WTC11 (cell line): ENCODE results near the gene SPEM2. TPM values are rescaled to one million over a fixed set of nuclear protein-coding genes. Genes with fewer than 3 reads are reported as not detected.

Source experiments
- ATAC-seq: fragments of 200-7000 bp; cut with Tn5 transposase; 2 replicates; pipeline ENCODE4 v1.10.0; 2021; ENCODE audit warnings: mild to moderate bottlenecking, moderate library complexity
- CTCF ChIA-PET: fragments of 300-600 bp; sonication (Branson Sonifier 250); formaldehyde crosslinking; loops from one replicate; lab custom pipeline; 2021; ENCODE audit warnings: antibody characterized with exemption; lab: Charles Lee
- POLR2A ChIA-PET: fragments of 350-600 bp; sonication (Branson Sonifier 250); formaldehyde crosslinking; loops from one replicate; lab custom pipeline; 2021; ENCODE audit warnings: antibody characterized with exemption; lab: Charles Lee
- DNase-seq: peaks from one replicate; pipeline ENCODE4 v3.0.0; 2021; ENCODE audit warnings: low spot score
- H3K27ac Mint-ChIP-seq: 2 replicates; pipeline ENCODE4 v1.8.0; 2021; ENCODE audit warnings: mixed read lengths
- H3K27me3 Mint-ChIP-seq: 2 replicates; pipeline ENCODE4 v1.8.0; 2021; ENCODE audit warnings: low read depth, mild to moderate bottlenecking, moderate library complexity, mixed read lengths
- H3K36me3 Mint-ChIP-seq: 2 replicates; pipeline ENCODE4 v1.8.0; 2021; ENCODE audit warnings: mixed read lengths
- H3K4me1 Mint-ChIP-seq: 2 replicates; pipeline ENCODE4 v1.8.0; 2022; ENCODE audit warnings: mixed read lengths
- H3K4me3 Mint-ChIP-seq: 2 replicates; pipeline ENCODE4 v1.8.0; 2021; ENCODE audit warnings: mild to moderate bottlenecking, moderate library complexity, mixed read lengths
- H3K9me3 Mint-ChIP-seq: 2 replicates; pipeline ENCODE4 v1.8.0; 2021; ENCODE audit warnings: mixed read lengths
- AR ChIP-seq: fragments of 250-450 bp; sonication (Bioruptor Pico); IDR thresholded peaks from 2 replicates; pipeline ENCODE4 v1.9.0; 2021; ENCODE audit warnings: mild to moderate bottlenecking
- ARID4B ChIP-seq: sonication (generic); formaldehyde crosslinking; IDR thresholded peaks from 2 replicates; pipeline ENCODE4 v1.8.0; 2023; ENCODE audit warnings: missing genetic modification reagents, mild to moderate bottlenecking, borderline replicate concordance
- ATF2 ChIP-seq: sonication (generic); formaldehyde crosslinking; IDR thresholded peaks from 2 replicates; pipeline ENCODE4 v1.8.1; 2022; ENCODE audit warnings: low read depth, missing genetic modification reagents, borderline replicate concordance
- CBFB ChIP-seq: sonication (generic); formaldehyde crosslinking; IDR thresholded peaks from 2 replicates; pipeline ENCODE4 v1.8.1; 2022; ENCODE audit warnings: mild to moderate bottlenecking, low read depth, missing genetic modification reagents
- E2F5 ChIP-seq: sonication (generic); formaldehyde crosslinking; IDR thresholded peaks from 2 replicates; pipeline ENCODE4 v1.8.1; 2022; ENCODE audit warnings: mild to moderate bottlenecking, moderate library complexity, missing genetic modification reagents
- ELF4 ChIP-seq: sonication (generic); formaldehyde crosslinking; IDR thresholded peaks from 2 replicates; pipeline ENCODE4 v1.8.1; 2022; ENCODE audit warnings: low read depth, mild to moderate bottlenecking, moderate library complexity, missing genetic modification reagents
- ERG ChIP-seq: fragments of 250-450 bp; sonication (Bioruptor Pico); IDR thresholded peaks from 2 replicates; pipeline ENCODE4 v1.8.0; 2021; ENCODE audit warnings: mild to moderate bottlenecking
- ETV6 ChIP-seq: sonication (generic); formaldehyde crosslinking; IDR thresholded peaks from 2 replicates; pipeline ENCODE4 v1.8.1; 2022; ENCODE audit warnings: mild to moderate bottlenecking, missing genetic modification reagents
- HMGXB4 ChIP-seq: sonication (generic); formaldehyde crosslinking; IDR thresholded peaks from 2 replicates; pipeline ENCODE4 v1.8.1; 2023; ENCODE audit warnings: mild to moderate bottlenecking, moderate library complexity, missing genetic modification reagents
- IRF1 ChIP-seq: sonication (generic); formaldehyde crosslinking; IDR thresholded peaks from 2 replicates; pipeline ENCODE4 v1.8.0; 2023; ENCODE audit warnings: missing genetic modification reagents
- NR3C1 ChIP-seq: sonication (generic); formaldehyde crosslinking; conservative IDR thresholded peaks from 2 replicates; pipeline ENCODE4 v1.8.1; 2023; ENCODE audit warnings: low read depth, mild to moderate bottlenecking, missing genetic modification reagents
- SP1 ChIP-seq: sonication (generic); formaldehyde crosslinking; conservative IDR thresholded peaks from 2 replicates; pipeline ENCODE4 v1.8.1; 2022; ENCODE audit warnings: missing genetic modification reagents
- TP53 ChIP-seq: sonication (generic); formaldehyde crosslinking; IDR thresholded peaks from 2 replicates; pipeline ENCODE4 v1.8.1; 2023; ENCODE audit warnings: mild to moderate bottlenecking, missing genetic modification reagents
- ZMAT4 ChIP-seq: fragments of 250-450 bp; sonication (Bioruptor Pico); IDR thresholded peaks from 2 replicates; pipeline ENCODE4 v1.9.0; 2021; ENCODE audit warnings: mild to moderate bottlenecking
- ZNF138 ChIP-seq: sonication (generic); formaldehyde crosslinking; conservative IDR thresholded peaks from 2 replicates; pipeline ENCODE4 v1.8.1; 2022; ENCODE audit warnings: mild to moderate bottlenecking, moderate library complexity, missing genetic modification reagents
- ZNF232 ChIP-seq: sonication (generic); formaldehyde crosslinking; IDR thresholded peaks from 2 replicates; pipeline ENCODE4 v1.8.0; 2022; ENCODE audit warnings: mild to moderate bottlenecking, missing genetic modification reagents
- ZNF317 ChIP-seq: sonication (generic); formaldehyde crosslinking; IDR thresholded peaks from 2 replicates; pipeline ENCODE4 v1.8.1; 2023; ENCODE audit warnings: low read depth, mild to moderate bottlenecking, moderate library complexity, missing genetic modification reagents, borderline replicate concordance
- ZNF512 ChIP-seq: sonication (generic); formaldehyde crosslinking; IDR thresholded peaks from 2 replicates; pipeline ENCODE4 v1.8.1; 2022; ENCODE audit warnings: missing genetic modification reagents, borderline replicate concordance
- total RNA-seq: library from RNA; stranded (reverse); gene quantifications from 3 replicates; pipeline ENCODE4 v1.2.3, GENCODE V29; 2021

Gene SPEM2
- total RNA-seq, 1 experiment from 2014 or later: 0.13 TPM

- Mint-ChIP-seq H3K4me3 (peak overlapping the region; percentile 90), H3K36me3 (no peaks in the 10 kb centered on the region), H3K9me3 (no peaks in the 10 kb centered on the region), H3K27ac (peak overlapping the region; percentile 98), H3K4me1 (peaks cover 24% of the 10 kb centered on the region), H3K27me3 (peaks cover 17% of the 10 kb centered on the region)
- ChIA-PET POLR2A (interaction anchor here (0.7 to 4.2 kb wide), 17 partner anchors 8 to 251 kb away, joined by 3 to 38 read pairs (median 4); partner anchors contain the start of genes CHRNB1, NEURL4, POLR2A and TMEM256), CTCF (interaction anchor here (0.8 to 4.7 kb wide), 39 partner anchors 8 to 267 kb away, joined by 3 to 69 read pairs (median 6); partner anchors contain the start of genes ACAP1, CHRNB1, KCTD11 and NEURL4)
- peak; percentile 50 for ATAC-seq
- peak; percentile 89 for DNase-seq
- TF ChIP-seq CBFB (CRISPR knock-in tag) (peak; percentile 86), ARID4B (CRISPR knock-in tag) (peak; percentile 22; the same call in 1 of the 2 replicates), E2F5 (peak; percentile 84), ZNF317 (CRISPR knock-in tag) (0 out of 2 replicates have a peak, but pooled peaks have one; percentile 50), ZNF512 (CRISPR knock-in tag) (0 out of 2 replicates have a peak, but pooled peaks have one; percentile 24), TP53 (CRISPR knock-in tag) (peak; percentile 34; the same call in 1 of the 2 replicates), ZNF138 (CRISPR knock-in tag) (peak; percentile 31; the same call in 1 of the 2 replicates), ZNF232 (CRISPR knock-in tag) (peak; percentile 95; the same call in 1 of the 2 replicates), ETV6 (CRISPR knock-in tag) (peak; percentile 85), ZMAT4 (no peak), NR3C1 (CRISPR knock-in tag) (peak; percentile 87; the same call in 1 of the 2 replicates), SP1 (peak; percentile 79), IRF1 (CRISPR knock-in tag) (0 out of 2 replicates have a peak, but pooled peaks have one; percentile 11), AR (no peak), HMGXB4 (CRISPR knock-in tag) (peak; percentile 100), ERG (CRISPR knock-in tag) (no peak), ATF2 (CRISPR knock-in tag) (no peak), ELF4 (peak; percentile 86; the same call in 1 of the 2 replicates)
Observed at GRCh38 chr17:7436556-7437368, 11.3 kb downstream of the SPEM2 start.
